GM12878 (cell line): ENCODE data around the gene MNT. TPM values are rescaled to one million over a fixed set of nuclear protein-coding genes. Genes with fewer than 3 reads are reported as not detected.
A peak's percentile ranks its signal among the peaks of the same experiment; 100 is the strongest.

Experiments
- ATAC-seq: fragments of 200-7000 bp; cut with Tn5 transposase; 3 replicates; pipeline ENCODE4 v1.9.1; 2020; ENCODE audit warnings: mild to moderate bottlenecking, moderate library complexity
- BruUV-seq: library from RNA; stranded (reverse); fragments of 400-500 nt; replicated peaks from 2 replicates; lab custom pipeline; 2021; lab: Mats Ljungman, UMichigan
- CTCF ChIA-PET: fragments of 300-600 bp; sonication (Branson Sonifier 250); formaldehyde crosslinking; extraction: SDS; loops from one replicate; lab custom pipeline; 2021; ENCODE audit warnings: inconsistent platforms; lab: Yijun Ruan, JAX
- POLR2A ChIA-PET: fragments of 350-600 bp; formaldehyde crosslinking; extraction: SDS; loops from one replicate; lab custom pipeline; 2021; ENCODE audit warnings: inconsistent platforms; lab: Charles Lee
- RAD21 ChIA-PET: fragments of 300-600 bp; sonication (Branson Sonifier 250); formaldehyde crosslinking; loops from one replicate; lab custom pipeline; 2023; ENCODE audit warnings: antibody characterized with exemption; ENCODE audit not compliant: unreplicated experiment; lab: Charles Lee
- SMC1A ChIA-PET: fragments of 300-600 bp; sonication (Branson Sonifier 250); formaldehyde crosslinking; loops from one replicate; lab custom pipeline; 2023; ENCODE audit not compliant: unreplicated experiment, uncharacterized antibody; lab: Charles Lee
- DNase-seq: peaks from one replicate; pipeline ENCODE4 v3.0.0-alpha.2; 2011; ENCODE audit warnings: low read depth, low spot score
- FAIRE-seq: peaks from 3 replicates; lab custom pipeline; 2011; peaks lifted over from hg19 to GRCh38; lab: Jason Lieb, UNC
- H2AFZ ChIP-seq: 2 replicates; pipeline ENCODE4 v1.6.0; 2011; ENCODE audit warnings: low read depth, low read length, control low read depth; ENCODE audit not compliant: control insufficient read depth
- H3K27ac ChIP-seq: 2 replicates; pipeline ENCODE4 v1.5.1; 2011; ENCODE audit warnings: control low read depth; ENCODE audit not compliant: control insufficient read depth, insufficient read depth
- H3K27me3 ChIP-seq, 2 experiments: replicated peaks in 1 of 2; 2 replicates each; pipeline versions ENCODE4 v1.6.0 to v1.6.1; 2011; ENCODE audit warnings: low read length in 1 of 2; ENCODE audit not compliant: control insufficient read depth in 2 of 2, insufficient read depth in 2 of 2
- H3K36me3 ChIP-seq, 2 experiments: 2 replicates each; pipeline ENCODE4 v1.5.1; 2011; ENCODE audit warnings: low read length in 1 of 2; ENCODE audit not compliant: control insufficient read depth in 2 of 2, insufficient read depth in 2 of 2
- H3K4me1 ChIP-seq: 2 replicates; pipeline ENCODE4 v1.6.1; 2011; ENCODE audit warnings: mild to moderate bottlenecking, low read length, moderate library complexity, mixed read lengths; ENCODE audit not compliant: control insufficient read depth, insufficient read depth
- H3K4me2 ChIP-seq: 2 replicates; pipeline ENCODE4 v1.6.0; 2011; ENCODE audit warnings: control low read depth; ENCODE audit not compliant: control insufficient read depth, insufficient read depth
- H3K4me3 ChIP-seq: fragments of 200-600 bp; sonication (generic); 2 replicates; pipeline ENCODE4 v1.5.1; 2016
- H3K79me2 ChIP-seq: 2 replicates; pipeline ENCODE4 v1.6.0; 2011; ENCODE audit warnings: low read length; ENCODE audit not compliant: control insufficient read depth, insufficient read depth
- H3K9ac ChIP-seq: 2 replicates; pipeline ENCODE4 v1.8.0; 2011; ENCODE audit warnings: low read length, control low read depth, mixed read lengths; ENCODE audit not compliant: control insufficient read depth, insufficient read depth
- H3K9me3 ChIP-seq: replicated peaks from 3 replicates; pipeline ENCODE4 v1.5.1; 2011; ENCODE audit warnings: mild to moderate bottlenecking, low read length; ENCODE audit not compliant: control insufficient read depth, insufficient read depth
- H4K20me1 ChIP-seq: 2 replicates; pipeline ENCODE4 v1.6.0; 2011; ENCODE audit not compliant: control insufficient read depth, insufficient read depth
- BCL3 ChIP-seq: IDR thresholded peaks from 2 replicates; pipeline ENCODE4 v1.6.1; 2011; ENCODE audit warnings: borderline replicate concordance, low read depth, mild to moderate bottlenecking, moderate library complexity, low read length; ENCODE audit not compliant: insufficient read depth, poor library complexity, severe bottlenecking
- BCLAF1 ChIP-seq: fragments of 450-650 bp; IDR thresholded peaks from 2 replicates; pipeline ENCODE4 v1.6.1; 2017; ENCODE audit warnings: antibody characterized with exemption, mild to moderate bottlenecking, moderate library complexity
- CEBPZ ChIP-seq: fragments of 150-350 bp; IDR thresholded peaks from 2 replicates; pipeline ENCODE4 v1.6.1; 2016; ENCODE audit warnings: low read depth, low read length
- EGR1 ChIP-seq, 2 experiments: IDR thresholded peaks; 1 replicate in 1 of 2; 2 replicates in 1 of 2; pipeline ENCODE4 v1.6.1; 2011 to 2012; ENCODE audit warnings: low read depth in 2 of 2, low read length in 2 of 2, borderline replicate concordance in 1 of 2, mild to moderate bottlenecking in 1 of 2, moderate library complexity in 1 of 2
- JUND ChIP-seq: IDR thresholded peaks from 2 replicates; pipeline ENCODE4 v1.6.1; 2012; ENCODE audit warnings: low read depth, mild to moderate bottlenecking, low read length, improper control_type of control experiment, moderate library complexity
- POLR2A ChIP-seq: IDR thresholded peaks from 2 replicates; pipeline ENCODE4 v1.6.1; 2011; ENCODE audit warnings: low read depth, mild to moderate bottlenecking, low read length
- POLR2AphosphoS2 ChIP-seq: IDR thresholded peaks from 2 replicates; pipeline ENCODE4 v1.6.1; 2011; ENCODE audit warnings: low read depth, mild to moderate bottlenecking, low read length, improper control_type of control experiment, moderate library complexity
- SMARCA5 ChIP-seq: fragments of 450-650 bp; IDR thresholded peaks from 2 replicates; pipeline ENCODE4 v1.6.1; 2017; ENCODE audit warnings: mild to moderate bottlenecking
- WGBS: methylation state at CpG from one replicate; pipeline ENCODE4 v1.1.6; 2016; ENCODE audit warnings: low lambda C conversion rate; ENCODE audit not compliant: insufficient replicate concordance, insufficient coverage; ENCODE audit errors: missing lambda C conversion rate; 5-methylcytosine and 5-hydroxymethylcytosine counted together
- in situ Hi-C: fragments of 300-500 bp; cut with MboI; formaldehyde crosslinking; loops from 9 replicates; pipeline ENCODE4 v1.14.3; 2018; ENCODE audit warnings: mixed read lengths
- intact Hi-C: fragments of 100-400 bp; cut with micrococcal nuclease; formaldehyde crosslinking; loops from one replicate; pipeline ENCODE4 v1.14.2; 2022; ENCODE audit not compliant: unreplicated experiment
- polyA plus RNA-seq, 11 experiments: library from polyadenylated mRNA; depleted of rRNA in 4 of 11; unstranded in 6 of 11; stranded (reverse) in 5 of 11; fragments of >200 nt; fragmentation: Nextera tagmentation in 4 of 11; fragmentation: Illumina TruSeq in 1 of 11; extraction: Ambion mirVana in 4 of 11; extraction: Trizol in 1 of 11; gene quantifications; 1 replicate in 1 of 11; 2 replicates in 10 of 11; pipeline versions ENCODE4 v1.2.1 to v1.2.3, GENCODE V29; 2011 to 2016; ENCODE audit warnings: inconsistent platforms in 2 of 11, missing spikeins in 2 of 11, low read depth in 1 of 11
- total RNA-seq, 4 experiments: library from RNA; depleted of rRNA in 3 of 4; stranded (reverse); fragments of >200 nt in 3 of 4; fragmentation: Illumina TruSeq in 1 of 4; extraction: Trizol in 1 of 4; gene quantifications; 2 replicates each; pipeline versions ENCODE4 v1.2.1 to v1.2.3, GENCODE V29; 2013 to 2021
- TF ChIP-seq, protein P1 (sequence below): IDR thresholded peaks from 2 replicates; pipeline ENCODE4 v1.6.1; 2012; ENCODE audit warnings: low read depth, low read length, improper control_type of control experiment

MNT gene
- total and polyA plus RNA-seq, 10 of the 15 experiments (the other 5 are each of a cell fraction or from before 2014, with no cell fraction given), result 0.31 to 15.9 (median 3.8) TPM

DNA sequence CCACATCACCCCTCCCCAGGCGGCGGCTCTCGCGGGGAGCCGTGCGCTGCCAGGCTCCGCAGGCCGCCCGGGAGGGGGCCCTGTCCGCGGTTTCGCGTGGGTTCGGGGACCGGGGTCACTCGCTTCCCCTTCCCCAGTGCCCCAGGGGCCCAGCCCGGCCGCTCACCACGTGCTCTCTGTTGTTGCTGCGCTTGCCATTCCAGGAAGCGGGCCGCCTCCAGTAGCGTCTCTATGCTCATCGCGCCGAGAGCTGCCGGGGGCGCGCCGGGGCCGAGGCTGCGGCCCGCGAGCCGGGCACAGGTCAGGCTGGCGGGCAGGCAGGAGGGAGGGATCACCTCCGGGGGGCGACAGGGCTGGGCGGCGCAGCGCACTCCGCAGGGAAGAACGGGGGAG lies 390 bp downstream of the MNT start (continued):
- TF ChIP-seq SMARCA5, result no peak
- TF ChIP-seq, all 136 proteins: peak for 3

- peak; percentile 74 for ATAC-seq
- BruUV-seq, result no TSS peak
- ChIA-PET SMC1A (interaction anchor here (1.0 to 1.9 kb wide), 3 partner anchors 16 to 35 kb away, joined by 3 to 8 read pairs (median 3); no protein-coding TSS in a partner anchor), RAD21 (interaction anchor here (0.6 to 6.7 kb wide), 3 partner anchors 16 to 63 kb away, joined by 4 to 54 read pairs (median 6); partner anchors contain the start of genes SGSM2 and TSR1), CTCF (interaction anchor here (9.8 kb wide), 1 partner anchor 18 kb away, joined by 105 read pairs; no protein-coding TSS in a partner anchor), POLR2A (interaction anchor here (0.5 to 1.2 kb wide), 5 partner anchors 16 to 683 kb away, joined by 3 to 6 read pairs (median 3); no protein-coding TSS in a partner anchor)
- Histone ChIP-seq H3K27me3 (no peaks in the 10 kb centered on the region), H3K9me3 (no peaks in the 10 kb centered on the region), H3K4me2 (peak overlapping the region; percentile 99), H3K9ac (peak overlapping the region; percentile 76), H3K36me3 (no peaks in the 10 kb centered on the region; a peak in 1 of 4 replicates), H2AFZ (peak overlapping the region; percentile 88), H3K4me3 (peak overlapping the region; percentile 98), H3K4me1 (peaks cover 21% of the 10 kb centered on the region), H3K79me2 (peaks cover 20% of the 10 kb centered on the region), H4K20me1 (no peaks in the 10 kb centered on the region), H3K27ac (peak overlapping the region; percentile 95)
- intact Hi-C loops (loop anchor here (10.0 kb wide), 1 partner anchor 195 kb away; the partner anchor contains the start of gene PAFAH1B1), in situ Hi-C loops (loop anchor here (25.0 kb wide), 1 partner anchor 612 kb away; no protein-coding TSS in a partner anchor)
- peak; percentile 91 for FAIRE-seq
- peak; percentile 60 for DNase-seq
- under 1% methylated on average over 79 of the region's 82 CpGs for WGBS
- TF ChIP-seq POLR2A, result peak; percentile 87
- TF ChIP-seq BCLAF1, result no peak
- TF ChIP-seq POLR2AphosphoS2, result no peak; the same call in 1 of the 2 replicates
- peak; percentile 6 to 40; a peak in 2 of 3 replicates for TF ChIP-seq EGR1 (IDR thresholded peaks at IDR 0.05; ENCODE audit: borderline replicate concordance in 1 of 2, low read depth in 2 of 2, low read length in 2 of 2)
- no peak for TF ChIP-seq JUND
- no peak for TF ChIP-seq CEBPZ
- no peak for TF ChIP-seq BCL3
- TF ChIP-seq, protein P1, sequence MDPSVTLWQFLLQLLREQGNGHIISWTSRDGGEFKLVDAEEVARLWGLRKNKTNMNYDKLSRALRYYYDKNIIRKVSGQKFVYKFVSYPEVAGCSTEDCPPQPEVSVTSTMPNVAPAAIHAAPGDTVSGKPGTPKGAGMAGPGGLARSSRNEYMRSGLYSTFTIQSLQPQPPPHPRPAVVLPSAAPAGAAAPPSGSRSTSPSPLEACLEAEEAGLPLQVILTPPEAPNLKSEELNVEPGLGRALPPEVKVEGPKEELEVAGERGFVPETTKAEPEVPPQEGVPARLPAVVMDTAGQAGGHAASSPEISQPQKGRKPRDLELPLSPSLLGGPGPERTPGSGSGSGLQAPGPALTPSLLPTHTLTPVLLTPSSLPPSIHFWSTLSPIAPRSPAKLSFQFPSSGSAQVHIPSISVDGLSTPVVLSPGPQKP, result no peak
Measured at GRCh38 chr17:2399572-2400473, 1.0 kb downstream of the MNT start.
